GM12878 (cell line): ENCODE results near the gene MYO3B. TPM values are rescaled to one million over a fixed set of nuclear protein-coding genes. Genes with fewer than 3 reads are reported as not detected.

Source experiments
- ATAC-seq: fragments of 200-7000 bp; cut with Tn5 transposase; 3 replicates; pipeline ENCODE4 v1.9.1; 2020; ENCODE audit warnings: mild to moderate bottlenecking, moderate library complexity
- BruUV-seq: library from RNA; stranded (reverse); fragments of 400-500 nt; replicated peaks from 2 replicates; lab custom pipeline; 2021; lab: Mats Ljungman, UMichigan
- CTCF ChIA-PET: fragments of 300-600 bp; sonication (Branson Sonifier 250); formaldehyde crosslinking; extraction: SDS; loops from one replicate; lab custom pipeline; 2021; ENCODE audit warnings: inconsistent platforms; lab: Yijun Ruan, JAX
- POLR2A ChIA-PET: fragments of 350-600 bp; formaldehyde crosslinking; extraction: SDS; loops from one replicate; lab custom pipeline; 2021; ENCODE audit warnings: inconsistent platforms; lab: Charles Lee
- RAD21 ChIA-PET: fragments of 300-600 bp; sonication (Branson Sonifier 250); formaldehyde crosslinking; loops from one replicate; lab custom pipeline; 2023; ENCODE audit warnings: antibody characterized with exemption; ENCODE audit not compliant: unreplicated experiment; lab: Charles Lee
- SMC1A ChIA-PET: fragments of 300-600 bp; sonication (Branson Sonifier 250); formaldehyde crosslinking; loops from one replicate; lab custom pipeline; 2023; ENCODE audit not compliant: unreplicated experiment, uncharacterized antibody; lab: Charles Lee
- DNase-seq: peaks from one replicate; pipeline ENCODE4 v3.0.0-alpha.2; 2011; ENCODE audit warnings: low read depth, low spot score
- FAIRE-seq: peaks from 3 replicates; lab custom pipeline; 2011; peaks lifted over from hg19 to GRCh38; lab: Jason Lieb, UNC
- H2AFZ ChIP-seq: 2 replicates; pipeline ENCODE4 v1.6.0; 2011; ENCODE audit warnings: low read depth, low read length, control low read depth; ENCODE audit not compliant: control insufficient read depth
- H3K27ac ChIP-seq: 2 replicates; pipeline ENCODE4 v1.5.1; 2011; ENCODE audit warnings: control low read depth; ENCODE audit not compliant: control insufficient read depth, insufficient read depth
- H3K27me3 ChIP-seq, 2 experiments: replicated peaks in 1 of 2; 2 replicates each; pipeline versions ENCODE4 v1.6.0 to v1.6.1; 2011; ENCODE audit warnings: low read length in 1 of 2; ENCODE audit not compliant: control insufficient read depth in 2 of 2, insufficient read depth in 2 of 2
- H3K36me3 ChIP-seq, 2 experiments: 2 replicates each; pipeline ENCODE4 v1.5.1; 2011; ENCODE audit warnings: low read length in 1 of 2; ENCODE audit not compliant: control insufficient read depth in 2 of 2, insufficient read depth in 2 of 2
- H3K4me1 ChIP-seq: 2 replicates; pipeline ENCODE4 v1.6.1; 2011; ENCODE audit warnings: mild to moderate bottlenecking, low read length, moderate library complexity, mixed read lengths; ENCODE audit not compliant: control insufficient read depth, insufficient read depth
- H3K4me2 ChIP-seq: 2 replicates; pipeline ENCODE4 v1.6.0; 2011; ENCODE audit warnings: control low read depth; ENCODE audit not compliant: control insufficient read depth, insufficient read depth
- H3K4me3 ChIP-seq: fragments of 200-600 bp; sonication (generic); 2 replicates; pipeline ENCODE4 v1.5.1; 2016
- H3K79me2 ChIP-seq: 2 replicates; pipeline ENCODE4 v1.6.0; 2011; ENCODE audit warnings: low read length; ENCODE audit not compliant: control insufficient read depth, insufficient read depth
- H3K9ac ChIP-seq: 2 replicates; pipeline ENCODE4 v1.8.0; 2011; ENCODE audit warnings: low read length, control low read depth, mixed read lengths; ENCODE audit not compliant: control insufficient read depth, insufficient read depth
- H3K9me3 ChIP-seq: replicated peaks from 3 replicates; pipeline ENCODE4 v1.5.1; 2011; ENCODE audit warnings: mild to moderate bottlenecking, low read length; ENCODE audit not compliant: control insufficient read depth, insufficient read depth
- H4K20me1 ChIP-seq: 2 replicates; pipeline ENCODE4 v1.6.0; 2011; ENCODE audit not compliant: control insufficient read depth, insufficient read depth
- CHD1 ChIP-seq: IDR thresholded peaks from 2 replicates; pipeline ENCODE4 v1.6.1; 2012; ENCODE audit warnings: low read depth, low read length, improper control_type of control experiment
- EZH2 ChIP-seq: IDR thresholded peaks from 2 replicates; pipeline ENCODE4 v1.6.1; 2012; ENCODE audit warnings: low read depth, mild to moderate bottlenecking, control low read depth, inconsistent platforms, low read length, borderline replicate concordance; ENCODE audit not compliant: control insufficient read depth
- KLF5 ChIP-seq: fragments of 450-650 bp; IDR thresholded peaks from 2 replicates; pipeline ENCODE4 v1.6.1; 2014; ENCODE audit warnings: mild to moderate bottlenecking; ENCODE audit not compliant: partially characterized antibody
- MTA2 ChIP-seq: fragments of 450-650 bp; IDR thresholded peaks from 2 replicates; pipeline ENCODE4 v1.6.1; 2016; ENCODE audit warnings: low read depth, mild to moderate bottlenecking, moderate library complexity
- NFYA ChIP-seq: IDR thresholded peaks from 2 replicates; pipeline ENCODE4 v1.6.1; 2011; ENCODE audit warnings: low read depth, mild to moderate bottlenecking, low read length, improper control_type of control experiment, borderline replicate concordance
- PML ChIP-seq: IDR thresholded peaks from 2 replicates; pipeline ENCODE4 v1.6.1; 2012; ENCODE audit warnings: low read length, inconsistent platforms
- POLR2AphosphoS2 ChIP-seq: IDR thresholded peaks from 2 replicates; pipeline ENCODE4 v1.6.1; 2011; ENCODE audit warnings: low read depth, mild to moderate bottlenecking, low read length, improper control_type of control experiment, moderate library complexity
- POLR2AphosphoS5 ChIP-seq: IDR thresholded peaks from 2 replicates; pipeline ENCODE4 v1.6.1; 2011; ENCODE audit warnings: mild to moderate bottlenecking, low read length, inconsistent platforms
- SREBF2 ChIP-seq: IDR thresholded peaks from 2 replicates; pipeline ENCODE4 v1.6.1; 2012; ENCODE audit warnings: mild to moderate bottlenecking, low read length
- SRF ChIP-seq, 2 experiments: IDR thresholded peaks; 2 replicates each; pipeline ENCODE4 v1.6.1; 2011; ENCODE audit warnings: low read depth in 2 of 2, low read length in 2 of 2, mild to moderate bottlenecking in 1 of 2, moderate library complexity in 1 of 2
- WRNIP1 ChIP-seq: IDR thresholded peaks from 2 replicates; pipeline ENCODE4 v1.6.1; 2011; ENCODE audit warnings: low read depth, low read length, improper control_type of control experiment, borderline replicate concordance
- ZNF207 ChIP-seq: fragments of 450-650 bp; IDR thresholded peaks from 2 replicates; pipeline ENCODE4 v1.6.1; 2014; ENCODE audit warnings: antibody characterized with exemption, mild to moderate bottlenecking, borderline replicate concordance
- ZNF622 ChIP-seq: fragments of 450-650 bp; IDR thresholded peaks from 2 replicates; pipeline ENCODE4 v1.6.1; 2017; ENCODE audit warnings: mild to moderate bottlenecking, inconsistent platforms
- WGBS: methylation state at CpG from one replicate; pipeline ENCODE4 v1.1.6; 2016; ENCODE audit warnings: low lambda C conversion rate; ENCODE audit not compliant: insufficient replicate concordance, insufficient coverage; ENCODE audit errors: missing lambda C conversion rate; 5-methylcytosine and 5-hydroxymethylcytosine counted together
- in situ Hi-C: fragments of 300-500 bp; cut with MboI; formaldehyde crosslinking; loops from 9 replicates; pipeline ENCODE4 v1.14.3; 2018; ENCODE audit warnings: mixed read lengths
- intact Hi-C: fragments of 100-400 bp; cut with micrococcal nuclease; formaldehyde crosslinking; loops from one replicate; pipeline ENCODE4 v1.14.2; 2022; ENCODE audit not compliant: unreplicated experiment
- polyA plus RNA-seq, 11 experiments: library from polyadenylated mRNA; depleted of rRNA in 4 of 11; unstranded in 6 of 11; stranded (reverse) in 5 of 11; fragments of >200 nt; fragmentation: Nextera tagmentation in 4 of 11; fragmentation: Illumina TruSeq in 1 of 11; extraction: Ambion mirVana in 4 of 11; extraction: Trizol in 1 of 11; gene quantifications; 1 replicate in 1 of 11; 2 replicates in 10 of 11; pipeline versions ENCODE4 v1.2.1 to v1.2.3, GENCODE V29; 2011 to 2016; ENCODE audit warnings: inconsistent platforms in 2 of 11, missing spikeins in 2 of 11, low read depth in 1 of 11
- total RNA-seq, 4 experiments: library from RNA; depleted of rRNA in 3 of 4; stranded (reverse); fragments of >200 nt in 3 of 4; fragmentation: Illumina TruSeq in 1 of 4; extraction: Trizol in 1 of 4; gene quantifications; 2 replicates each; pipeline versions ENCODE4 v1.2.1 to v1.2.3, GENCODE V29; 2013 to 2021
- TF ChIP-seq, protein P1 (sequence below): fragments of 450-650 bp; IDR thresholded peaks from 2 replicates; pipeline ENCODE4 v1.6.1; 2016; ENCODE audit warnings: mild to moderate bottlenecking, moderate library complexity, borderline replicate concordance
- TF ChIP-seq, protein P2 (sequence below): IDR thresholded peaks from 2 replicates; pipeline ENCODE4 v1.6.1; 2011; ENCODE audit warnings: borderline replicate concordance, low read depth, mild to moderate bottlenecking, moderate library complexity, low read length; ENCODE audit not compliant: insufficient read depth, poor library complexity, severe bottlenecking
- TF ChIP-seq, protein P3 (sequence below): fragments of 450-650 bp; IDR thresholded peaks from 2 replicates; pipeline ENCODE4 v1.6.1; 2017; ENCODE audit warnings: low read depth, mild to moderate bottlenecking, moderate library complexity
- TF ChIP-seq, protein P4 (sequence below): IDR thresholded peaks from 2 replicates; pipeline ENCODE4 v1.6.1; 2011; ENCODE audit warnings: low read depth, mild to moderate bottlenecking, low read length, moderate library complexity, borderline replicate concordance; ENCODE audit errors: extremely low read depth

The MYO3B gene
- total and polyA plus RNA-seq, 10 of the 15 experiments (the other 5 are each of a cell fraction or from before 2014, with no cell fraction given), result 1.1 to 7.1 (median 2.1) TPM

DNA sequence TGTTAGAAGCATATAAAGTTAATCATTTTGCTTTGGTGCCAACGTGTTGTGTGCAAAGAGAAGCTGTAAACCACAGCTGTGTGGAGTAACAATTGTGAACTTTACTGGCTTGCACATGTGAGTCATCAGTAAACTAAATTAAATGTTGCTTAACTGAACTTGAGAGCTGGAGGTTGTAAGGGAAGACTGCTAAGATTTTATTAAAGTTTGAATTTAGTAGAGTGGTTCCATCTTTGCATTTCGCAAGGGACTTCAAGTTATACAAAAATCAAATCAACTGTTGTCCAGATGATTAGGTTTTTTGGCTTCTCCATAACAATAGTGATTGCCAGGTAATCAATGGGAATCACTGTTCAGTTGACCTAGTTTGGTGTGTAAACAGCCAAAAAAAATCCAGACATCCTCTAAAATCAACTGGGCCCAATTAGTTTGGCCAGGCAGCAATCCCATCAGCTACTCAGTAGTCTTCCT, 247.4 kb downstream of the MYO3B start:
- DNase-seq (no peak), ATAC-seq (no peak), FAIRE-seq (no peak)
- ChIA-PET CTCF (interaction anchor here (1.0 to 3.1 kb wide), 8 partner anchors 10 to 448 kb away, joined by 3 to 12 read pairs (median 4); no protein-coding TSS in a partner anchor), RAD21 (no interaction called here), SMC1A (interaction anchor here (0.8 to 2.4 kb wide), 3 partner anchors 9 to 56 kb away, joined by 3 to 12 read pairs (median 5); no protein-coding TSS in a partner anchor), POLR2A (interaction anchor here (0.6 kb wide), 1 partner anchor 167 kb away, joined by 3 read pairs; no protein-coding TSS in a partner anchor)
- no peak overlapping the region for H3K4me2 ChIP-seq
- peaks cover 3% of the 10 kb centered on the region; the same call in 1 of the 2 replicates for H3K4me1 ChIP-seq
- no peaks in the 10 kb centered on the region for H3K27me3 ChIP-seq
- H3K27ac ChIP-seq, result no peak overlapping the region
- H3K36me3 ChIP-seq, result no peaks in the 10 kb centered on the region
- in situ Hi-C loops, result no loop called here
- no peak overlapping the region for H3K9ac ChIP-seq
- no peaks in the 10 kb centered on the region for H4K20me1 ChIP-seq
- no peaks in the 10 kb centered on the region for H3K79me2 ChIP-seq
- intact Hi-C loops, result no loop called here
- no peak for TF ChIP-seq SRF (IDR thresholded peaks at IDR 0.05; ENCODE audit: low read depth in 2 of 2, low read length in 2 of 2)
- no peak for TF ChIP-seq SREBF2
- no peak for TF ChIP-seq EZH2
- TF ChIP-seq ZNF622, result no peak
- TF ChIP-seq POLR2AphosphoS5, result no peak
- TF ChIP-seq, protein P1, sequence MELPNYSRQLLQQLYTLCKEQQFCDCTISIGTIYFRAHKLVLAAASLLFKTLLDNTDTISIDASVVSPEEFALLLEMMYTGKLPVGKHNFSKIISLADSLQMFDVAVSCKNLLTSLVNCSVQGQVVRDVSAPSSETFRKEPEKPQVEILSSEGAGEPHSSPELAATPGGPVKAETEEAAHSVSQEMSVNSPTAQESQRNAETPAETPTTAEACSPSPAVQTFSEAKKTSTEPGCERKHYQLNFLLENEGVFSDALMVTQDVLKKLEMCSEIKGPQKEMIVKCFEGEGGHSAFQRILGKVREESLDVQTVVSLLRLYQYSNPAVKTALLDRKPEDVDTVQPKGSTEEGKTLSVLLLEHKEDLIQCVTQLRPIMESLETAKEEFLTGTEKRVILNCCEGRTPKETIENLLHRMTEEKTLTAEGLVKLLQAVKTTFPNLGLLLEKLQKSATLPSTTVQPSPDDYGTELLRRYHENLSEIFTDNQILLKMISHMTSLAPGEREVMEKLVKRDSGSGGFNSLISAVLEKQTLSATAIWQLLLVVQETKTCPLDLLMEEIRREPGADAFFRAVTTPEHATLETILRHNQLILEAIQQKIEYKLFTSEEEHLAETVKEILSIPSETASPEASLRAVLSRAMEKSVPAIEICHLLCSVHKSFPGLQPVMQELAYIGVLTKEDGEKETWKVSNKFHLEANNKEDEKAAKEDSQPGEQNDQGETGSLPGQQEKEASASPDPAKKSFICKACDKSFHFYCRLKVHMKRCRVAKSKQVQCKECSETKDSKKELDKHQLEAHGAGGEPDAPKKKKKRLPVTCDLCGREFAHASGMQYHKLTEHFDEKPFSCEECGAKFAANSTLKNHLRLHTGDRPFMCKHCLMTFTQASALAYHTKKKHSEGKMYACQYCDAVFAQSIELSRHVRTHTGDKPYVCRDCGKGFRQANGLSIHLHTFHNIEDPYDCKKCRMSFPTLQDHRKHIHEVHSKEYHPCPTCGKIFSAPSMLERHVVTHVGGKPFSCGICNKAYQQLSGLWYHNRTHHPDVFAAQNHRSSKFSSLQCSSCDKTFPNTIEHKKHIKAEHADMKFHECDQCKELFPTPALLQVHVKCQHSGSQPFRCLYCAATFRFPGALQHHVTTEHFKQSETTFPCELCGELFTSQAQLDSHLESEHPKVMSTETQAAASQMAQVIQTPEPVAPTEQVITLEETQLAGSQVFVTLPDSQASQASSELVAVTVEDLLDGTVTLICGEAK, result no peak
- no peak for TF ChIP-seq POLR2AphosphoS2
- TF ChIP-seq PML, result no peak
- TF ChIP-seq, protein P2, sequence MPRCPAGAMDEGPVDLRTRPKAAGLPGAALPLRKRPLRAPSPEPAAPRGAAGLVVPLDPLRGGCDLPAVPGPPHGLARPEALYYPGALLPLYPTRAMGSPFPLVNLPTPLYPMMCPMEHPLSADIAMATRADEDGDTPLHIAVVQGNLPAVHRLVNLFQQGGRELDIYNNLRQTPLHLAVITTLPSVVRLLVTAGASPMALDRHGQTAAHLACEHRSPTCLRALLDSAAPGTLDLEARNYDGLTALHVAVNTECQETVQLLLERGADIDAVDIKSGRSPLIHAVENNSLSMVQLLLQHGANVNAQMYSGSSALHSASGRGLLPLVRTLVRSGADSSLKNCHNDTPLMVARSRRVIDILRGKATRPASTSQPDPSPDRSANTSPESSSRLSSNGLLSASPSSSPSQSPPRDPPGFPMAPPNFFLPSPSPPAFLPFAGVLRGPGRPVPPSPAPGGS, result no peak
- TF ChIP-seq ZNF207, result no peak
- TF ChIP-seq, protein P3, sequence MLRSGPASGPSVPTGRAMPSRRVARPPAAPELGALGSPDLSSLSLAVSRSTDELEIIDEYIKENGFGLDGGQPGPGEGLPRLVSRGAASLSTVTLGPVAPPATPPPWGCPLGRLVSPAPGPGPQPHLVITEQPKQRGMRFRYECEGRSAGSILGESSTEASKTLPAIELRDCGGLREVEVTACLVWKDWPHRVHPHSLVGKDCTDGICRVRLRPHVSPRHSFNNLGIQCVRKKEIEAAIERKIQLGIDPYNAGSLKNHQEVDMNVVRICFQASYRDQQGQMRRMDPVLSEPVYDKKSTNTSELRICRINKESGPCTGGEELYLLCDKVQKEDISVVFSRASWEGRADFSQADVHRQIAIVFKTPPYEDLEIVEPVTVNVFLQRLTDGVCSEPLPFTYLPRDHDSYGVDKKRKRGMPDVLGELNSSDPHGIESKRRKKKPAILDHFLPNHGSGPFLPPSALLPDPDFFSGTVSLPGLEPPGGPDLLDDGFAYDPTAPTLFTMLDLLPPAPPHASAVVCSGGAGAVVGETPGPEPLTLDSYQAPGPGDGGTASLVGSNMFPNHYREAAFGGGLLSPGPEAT, result no peak
- TF ChIP-seq NFYA, result no peak
- TF ChIP-seq WRNIP1, result no peak
- no peak for TF ChIP-seq CHD1
- TF ChIP-seq, protein P4, sequence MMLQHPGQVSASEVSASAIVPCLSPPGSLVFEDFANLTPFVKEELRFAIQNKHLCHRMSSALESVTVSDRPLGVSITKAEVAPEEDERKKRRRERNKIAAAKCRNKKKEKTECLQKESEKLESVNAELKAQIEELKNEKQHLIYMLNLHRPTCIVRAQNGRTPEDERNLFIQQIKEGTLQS, result no peak
- TF ChIP-seq MTA2, result no peak
- TF ChIP-seq KLF5, result no peak
- 17% methylated on average over 2 of the region's 2 CpGs for WGBS
- no peaks in the 10 kb centered on the region for H3K9me3 ChIP-seq
- H3K4me3 ChIP-seq, result no peak overlapping the region
- no peak overlapping the region for H2AFZ ChIP-seq
- no TSS peak for BruUV-seq
